ENCODE measurements around the gene SH2D3A.
A peak's percentile ranks its signal among the peaks of the same experiment; 100 is the strongest.

The SH2D3A gene

DNA sequence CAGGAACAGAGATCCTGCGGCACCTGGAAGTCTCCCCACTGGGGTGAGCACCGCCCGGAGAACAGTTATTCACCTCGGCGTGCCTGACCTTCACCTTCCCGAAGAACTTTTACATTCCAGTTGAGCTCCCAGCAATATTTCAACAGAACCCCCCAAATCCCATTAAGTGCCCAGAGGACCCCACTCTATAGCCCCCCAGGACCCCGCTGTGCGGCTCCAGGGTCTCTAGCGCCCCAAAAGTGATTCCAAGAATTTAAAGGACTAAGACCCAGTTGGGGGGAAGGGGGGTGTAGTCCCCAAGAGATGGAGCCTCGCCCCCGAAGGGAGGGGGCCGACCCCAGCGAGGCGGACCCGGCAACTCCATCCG is 30.3 kb downstream of the SH2D3A start:
- DNase-seq (ENCODE audit: low read depth): no peak

DNA sequence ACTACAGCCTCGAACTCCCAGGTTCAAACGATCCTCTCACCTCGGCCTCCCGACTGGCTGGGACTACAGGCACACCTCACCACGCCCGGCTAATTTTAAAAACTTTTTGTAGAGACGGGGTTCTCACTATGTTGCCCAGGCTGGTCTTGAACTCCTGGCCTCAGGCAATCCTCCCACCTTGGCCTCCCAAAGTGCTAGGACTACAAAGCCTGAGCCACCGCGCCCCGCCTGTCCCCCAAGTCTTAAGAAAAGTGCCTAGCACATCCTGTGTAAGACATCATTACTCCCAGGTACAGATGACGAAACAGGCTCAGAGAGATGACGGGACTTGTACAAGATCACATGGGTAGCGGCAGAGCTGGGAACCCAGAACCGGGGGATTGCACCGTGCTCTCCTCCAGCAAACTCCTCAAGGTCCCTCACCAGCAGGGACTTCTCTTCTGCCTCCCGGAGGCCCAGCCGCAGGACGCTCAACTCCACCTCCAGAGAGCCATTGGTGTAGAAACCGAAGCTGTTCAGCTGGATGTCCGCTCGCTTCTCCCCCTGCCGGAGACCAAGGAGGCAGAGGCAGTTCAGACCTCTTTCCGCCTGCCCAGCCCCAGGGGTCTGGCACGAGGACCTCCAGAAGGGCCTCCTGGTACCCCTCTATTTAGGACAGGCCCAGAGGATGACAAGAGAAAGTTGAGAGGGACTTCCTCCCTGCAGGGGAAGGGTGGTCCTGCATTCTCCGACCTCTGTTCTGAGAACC is 30.9 kb downstream of the SH2D3A start:
- DNase-seq (ENCODE audit: low read depth): peak; percentile 58

DNA sequence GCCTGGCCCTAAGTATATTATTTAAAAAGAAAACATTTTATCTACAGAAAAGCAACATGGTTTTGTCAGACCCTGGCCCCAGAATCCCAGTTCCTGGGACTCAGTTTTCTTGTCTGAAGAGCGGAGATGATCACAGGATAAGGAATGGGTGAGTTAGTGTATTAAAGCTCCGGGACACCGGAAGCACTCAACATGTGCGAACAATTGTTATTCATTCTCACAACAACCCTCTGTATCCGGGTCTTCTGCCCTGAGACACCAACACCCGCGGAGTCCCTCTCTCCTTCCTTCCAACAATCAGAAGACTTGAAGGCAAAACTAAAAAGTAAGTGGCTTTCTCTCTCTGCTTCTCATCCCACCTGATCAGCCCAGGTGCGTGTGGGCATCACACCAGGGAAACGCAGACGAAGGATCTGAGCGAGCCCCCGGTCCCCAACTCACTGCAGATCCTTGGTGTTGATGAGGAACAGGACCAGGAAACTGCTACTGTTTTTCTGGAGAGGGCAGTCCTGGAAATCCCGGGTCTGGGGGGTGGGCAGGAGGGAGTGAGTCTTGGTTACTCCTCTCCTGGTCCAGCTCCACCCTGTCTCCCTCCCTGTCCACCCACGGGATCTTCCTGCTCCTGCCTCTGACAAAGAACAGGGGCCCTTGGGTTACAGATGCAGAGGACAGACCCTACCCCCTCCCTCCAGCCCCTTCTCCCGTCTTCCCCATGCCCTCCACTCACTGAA is 31.9 kb downstream of the SH2D3A start:
- no peak for DNase-seq (ENCODE audit: low read depth)

DNA sequence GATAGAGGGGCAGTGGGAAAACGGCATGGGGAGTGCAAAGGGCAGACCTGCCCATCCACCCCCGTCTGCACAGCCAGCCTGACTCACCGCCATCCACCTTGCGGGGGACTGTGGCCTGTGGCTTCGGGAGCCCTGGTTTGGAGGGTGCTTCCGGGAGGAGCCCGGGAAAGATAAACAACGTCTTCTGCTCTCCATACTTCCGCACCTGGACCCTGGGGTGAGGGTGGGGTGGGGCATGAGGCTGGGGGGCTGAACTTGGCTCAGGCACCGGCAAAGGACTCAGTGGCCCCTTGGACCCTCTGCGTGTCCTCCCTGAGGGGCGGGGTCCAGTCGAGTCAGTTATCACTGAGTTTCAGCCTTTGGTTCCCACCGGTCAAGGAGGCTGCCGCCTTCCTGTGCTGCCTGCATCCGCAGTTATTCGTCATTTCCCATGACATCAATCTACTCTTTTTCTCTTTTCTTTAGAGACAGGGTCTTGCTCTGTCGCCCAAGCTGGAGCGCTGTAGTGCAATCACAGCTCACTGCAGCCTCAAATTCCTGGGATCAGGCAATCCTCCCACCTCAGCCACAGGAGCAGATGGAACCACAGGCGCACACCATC is 33.0 kb downstream of the SH2D3A start:
- DNase-seq (ENCODE audit: low read depth): no peak

DNA sequence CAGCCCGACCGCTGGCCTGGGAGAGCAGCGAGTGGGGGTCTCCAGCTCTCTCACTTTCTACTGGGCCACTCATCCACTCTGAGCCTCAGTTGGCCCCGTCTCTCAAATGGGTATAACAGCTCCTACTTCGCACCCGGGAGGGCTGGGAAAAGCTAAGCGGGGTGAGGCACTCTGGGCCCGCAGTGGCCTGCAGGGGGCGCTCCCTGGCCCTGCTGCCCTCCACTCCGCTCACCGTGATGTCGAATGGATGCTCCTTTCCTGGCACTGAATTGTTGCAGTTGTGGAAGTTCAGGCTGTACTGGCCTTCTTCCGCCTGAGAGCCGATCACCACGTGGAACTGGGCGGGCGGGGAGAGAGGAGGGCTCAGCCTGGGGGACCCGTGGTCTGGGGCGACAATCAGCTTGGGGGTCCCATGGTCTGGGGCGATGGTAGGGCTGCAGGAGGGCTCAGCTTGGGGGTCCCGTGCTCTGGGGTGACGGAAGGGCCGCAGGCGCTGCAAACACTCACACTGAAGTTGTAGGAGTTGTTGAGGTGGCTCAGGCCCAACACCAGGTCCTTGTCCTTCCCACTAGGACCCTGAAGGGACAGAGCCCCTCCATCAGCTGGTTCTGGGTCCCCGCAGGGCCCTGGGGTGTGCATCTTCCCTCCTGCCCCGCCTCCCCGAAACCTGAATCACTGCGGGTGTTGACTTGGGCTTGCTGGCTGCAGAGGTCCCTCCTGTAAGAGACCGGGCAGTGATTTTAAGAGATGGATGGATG is 33.7 kb downstream of the SH2D3A start:
- no peak for DNase-seq (ENCODE audit: low read depth)

DNA sequence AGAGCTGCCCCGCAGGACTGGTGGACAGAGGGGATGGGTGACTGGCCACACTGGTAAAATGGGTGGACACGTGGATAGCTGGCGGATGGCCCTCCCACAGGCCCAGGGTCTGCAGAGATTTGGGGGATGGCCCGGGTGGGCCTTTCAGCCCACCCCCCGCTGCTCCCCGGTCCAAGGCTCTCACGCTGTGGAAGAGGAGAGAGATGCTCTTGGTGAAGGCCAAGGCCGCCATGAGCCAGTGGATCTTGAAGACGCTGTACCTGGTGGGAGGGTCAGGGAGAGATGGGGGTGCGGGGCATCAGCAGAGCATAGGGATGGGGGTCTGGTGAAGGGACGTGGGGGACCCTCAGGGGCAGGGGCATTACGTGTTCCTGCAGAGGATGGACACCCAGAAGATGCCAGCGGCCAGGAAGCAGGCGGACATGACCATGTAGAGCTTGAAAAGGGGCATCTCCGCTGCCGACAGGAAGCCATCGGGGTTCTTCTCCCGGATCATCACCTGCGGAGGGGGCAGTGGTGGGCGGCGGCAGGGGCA is 34.4 kb downstream of the SH2D3A start:
- no peak for DNase-seq (ENCODE audit: low read depth)

DNA sequence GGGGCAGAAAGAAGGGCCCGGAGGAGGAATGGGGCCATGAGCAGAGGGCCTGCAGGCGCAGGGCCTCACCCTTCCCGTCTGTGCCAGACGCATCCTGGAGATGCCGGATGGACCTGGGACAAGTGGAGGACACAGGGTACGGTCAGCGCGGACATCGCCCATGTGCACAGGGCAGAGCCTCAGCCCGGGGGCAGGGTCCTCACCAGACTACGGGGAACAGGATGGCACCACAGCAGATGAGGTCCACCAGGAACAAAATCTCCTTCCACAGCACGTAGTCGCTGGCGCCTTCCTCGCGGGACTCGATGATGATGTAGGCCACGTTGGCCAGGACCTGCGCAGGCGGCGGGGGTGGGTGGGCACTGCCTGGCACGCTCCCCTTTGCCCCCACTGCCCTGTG is 35.4 kb downstream of the SH2D3A start:
- no peak for DNase-seq (ENCODE audit: low read depth)

DNA sequence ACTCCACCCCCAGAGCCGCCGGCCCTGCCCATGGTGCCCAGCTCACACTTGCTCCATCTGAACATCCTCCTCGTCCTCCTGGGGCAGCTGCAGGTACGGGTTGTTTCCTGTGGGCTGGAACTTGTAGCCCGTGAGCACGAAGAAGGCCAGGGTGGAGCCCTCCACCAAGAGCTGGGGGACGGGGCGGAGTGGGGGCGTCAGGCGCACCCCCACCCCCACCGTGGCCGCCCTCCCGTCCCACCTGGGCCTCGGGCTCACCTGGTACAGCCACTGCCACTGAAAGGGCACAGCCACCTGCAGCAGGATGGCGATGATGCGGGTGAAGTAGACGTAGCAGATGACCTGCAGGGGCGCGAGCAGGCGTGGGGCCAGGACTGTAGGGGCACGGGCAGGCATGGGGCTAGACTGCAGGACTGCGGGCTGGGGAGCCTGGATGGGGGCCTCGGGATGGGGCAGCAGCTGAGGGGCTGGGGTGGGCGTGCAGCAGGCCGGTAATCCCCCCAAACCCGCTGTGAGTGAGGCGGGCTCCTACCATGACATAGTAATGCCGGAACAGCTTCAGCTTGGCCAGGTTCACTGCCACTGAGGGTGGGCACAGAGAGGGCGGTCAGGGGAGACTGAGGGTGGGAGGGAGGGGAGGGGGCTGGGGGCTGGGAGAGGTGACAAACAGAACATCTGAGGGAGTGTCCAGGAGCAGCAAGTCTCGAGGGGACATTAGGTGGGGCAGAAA is 36.1 kb downstream of the SH2D3A start:
- DNase-seq (ENCODE audit: low read depth): no peak

DNA sequence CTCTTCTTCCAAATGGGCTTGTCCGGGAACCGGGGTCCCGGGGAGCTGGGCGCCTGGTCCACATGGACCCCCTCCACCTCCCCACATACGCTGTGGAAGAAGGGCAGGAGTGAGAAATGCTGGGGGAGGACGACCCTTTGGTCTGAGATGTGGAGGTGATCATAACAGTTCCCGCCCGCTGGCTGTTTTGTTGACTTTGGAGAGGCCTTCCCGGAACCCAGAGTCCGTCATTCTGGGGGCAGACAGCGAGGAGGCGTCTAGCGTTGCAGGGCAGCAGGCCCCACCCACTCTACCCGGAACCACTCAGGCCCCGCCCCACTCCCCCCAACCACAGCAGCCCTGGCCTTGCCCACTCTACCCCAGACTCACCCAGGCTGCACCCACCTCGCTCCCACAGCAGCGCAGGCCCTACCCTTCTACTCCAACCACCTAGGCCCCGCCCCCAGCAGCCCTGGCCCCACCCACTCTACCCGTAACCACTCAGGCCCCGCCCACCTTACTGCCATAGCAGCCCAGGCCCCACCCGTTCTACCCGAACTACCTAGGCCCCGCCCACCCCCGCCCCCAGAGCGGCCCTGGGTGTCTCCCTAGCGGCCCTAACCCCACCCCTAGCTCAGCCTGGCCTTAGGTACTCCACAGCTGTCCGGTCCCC is 37.0 kb downstream of the SH2D3A start:
- DNase-seq (ENCODE audit: low read depth): no peak

DNA sequence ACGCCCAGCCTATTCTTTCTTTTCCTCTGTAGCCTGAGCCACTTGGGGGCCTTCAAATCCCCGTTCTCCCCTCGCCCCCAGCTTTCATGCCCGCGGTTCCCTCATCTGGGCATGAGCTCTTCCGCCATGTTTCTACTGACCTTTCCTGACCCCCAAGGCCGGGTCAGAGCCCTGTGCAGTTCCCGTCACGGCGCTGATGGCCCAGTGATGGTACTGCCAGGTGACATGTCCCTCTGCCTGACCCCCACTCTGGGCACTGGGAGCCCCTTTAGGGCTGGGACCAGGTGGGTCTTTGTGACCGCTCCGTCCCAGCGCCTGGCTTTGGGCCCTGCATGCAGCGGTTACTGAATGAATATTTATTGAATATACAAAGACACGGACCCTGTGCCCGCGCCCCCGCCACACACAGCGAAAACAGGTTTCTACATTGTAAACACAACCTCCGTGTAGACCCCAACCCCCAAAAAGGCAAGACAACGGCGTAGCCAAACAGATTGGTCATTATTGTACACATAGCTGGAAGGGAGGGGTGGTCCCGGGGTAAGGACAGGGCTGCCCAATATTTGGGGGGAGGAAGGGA is 37.6 kb downstream of the SH2D3A start:
- DNase-seq (ENCODE audit: low read depth): no peak

DNA sequence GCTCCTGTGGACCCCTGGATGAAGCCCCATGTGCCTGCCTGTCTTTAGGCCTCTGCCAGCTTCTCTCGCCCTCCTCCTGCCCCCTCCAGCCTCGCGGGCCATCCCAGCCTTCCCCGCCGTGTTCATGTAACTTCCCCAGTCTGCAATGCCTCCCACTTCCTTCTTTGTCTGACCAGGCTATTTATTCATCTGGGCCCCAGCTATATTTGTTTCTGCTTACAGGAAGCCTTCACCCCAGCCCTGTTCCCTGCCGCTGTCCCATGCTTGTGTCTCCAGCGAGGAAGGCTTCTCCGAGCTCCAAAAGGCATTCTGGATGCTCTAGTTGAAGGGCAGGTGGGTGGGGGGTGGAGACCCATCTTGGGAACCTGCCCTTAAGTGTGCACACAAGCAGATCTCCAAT is 38.9 kb downstream of the SH2D3A start:
- DNase-seq (ENCODE audit: low read depth): no peak

DNA sequence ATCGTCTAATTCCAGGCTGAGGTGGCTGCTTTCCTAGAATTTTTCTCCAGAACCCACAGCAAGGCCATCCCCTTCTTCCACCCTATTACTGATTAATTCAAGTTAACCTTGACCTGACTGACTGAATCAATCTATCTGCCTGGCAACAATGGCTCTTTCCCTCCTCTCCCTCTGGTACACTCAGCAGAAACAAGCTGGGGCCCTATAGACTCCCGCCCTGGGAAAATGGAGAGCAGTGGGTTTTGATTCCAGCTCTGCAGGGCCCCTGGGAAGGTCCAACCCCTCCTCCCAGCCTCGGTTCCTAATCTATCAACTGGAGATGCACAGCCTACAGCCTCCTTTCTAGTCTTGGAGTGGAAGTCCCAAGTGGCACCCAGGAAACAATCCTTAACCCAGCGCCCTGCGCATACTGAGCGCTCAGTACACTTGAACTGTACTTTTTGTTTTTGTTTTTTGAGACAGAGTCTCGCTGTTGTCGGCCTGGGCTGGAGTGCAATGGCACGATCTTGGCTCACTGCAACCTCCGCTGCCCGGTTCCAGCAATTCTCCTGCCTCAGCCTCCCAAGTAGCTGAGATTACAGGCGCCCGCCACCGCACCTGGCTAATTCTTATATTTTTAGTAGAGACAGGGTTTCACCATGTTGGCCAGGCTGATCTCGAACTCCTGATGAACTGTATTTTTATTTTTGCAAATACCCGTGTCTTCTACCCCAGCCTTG is 41.6 kb downstream of the SH2D3A start:
- no peak for DNase-seq (ENCODE audit: low read depth)

DNA sequence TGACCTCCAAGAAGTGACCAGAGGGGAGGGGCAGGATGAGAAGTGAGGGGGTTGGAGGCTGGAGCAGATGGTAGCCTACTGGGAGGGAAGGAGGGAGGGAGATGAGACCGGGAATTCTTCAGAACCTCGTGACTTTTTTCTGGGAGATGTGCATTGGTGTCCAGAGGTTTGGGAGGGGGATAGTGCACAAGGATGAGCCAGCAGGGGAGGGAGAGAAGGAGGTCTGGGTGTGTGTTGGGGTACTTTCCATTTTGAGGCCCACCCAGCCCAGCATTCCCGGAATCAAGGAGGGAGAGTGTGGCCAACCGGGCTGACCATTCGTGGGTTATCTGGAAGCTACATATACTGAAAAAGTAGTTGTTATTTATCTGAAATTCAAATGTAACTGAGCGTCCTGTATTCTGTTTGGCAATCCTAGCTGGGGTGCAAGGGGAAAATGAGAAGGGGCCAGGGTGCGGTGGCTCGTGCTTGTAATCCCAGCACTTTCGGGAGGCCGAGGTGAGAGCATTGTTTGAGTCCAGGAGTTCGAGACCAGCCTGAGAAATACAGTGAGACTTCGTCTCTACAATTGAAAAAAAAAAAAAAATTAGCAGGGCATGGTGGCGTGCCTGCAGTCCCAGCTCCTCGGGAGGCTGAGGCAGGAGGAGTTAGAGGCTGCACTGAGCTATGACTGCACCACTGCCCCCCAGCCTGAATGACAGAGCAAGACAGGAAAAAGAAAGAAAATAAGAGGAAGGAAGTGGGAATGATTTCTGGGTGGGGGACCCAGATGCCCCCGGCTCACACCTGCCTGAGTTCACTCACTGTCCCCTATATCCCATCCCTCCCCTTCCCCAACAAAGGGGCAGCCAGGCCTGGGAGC is 42.4 kb downstream of the SH2D3A start:
- DNase-seq (ENCODE audit: low read depth): no peak

DNA sequence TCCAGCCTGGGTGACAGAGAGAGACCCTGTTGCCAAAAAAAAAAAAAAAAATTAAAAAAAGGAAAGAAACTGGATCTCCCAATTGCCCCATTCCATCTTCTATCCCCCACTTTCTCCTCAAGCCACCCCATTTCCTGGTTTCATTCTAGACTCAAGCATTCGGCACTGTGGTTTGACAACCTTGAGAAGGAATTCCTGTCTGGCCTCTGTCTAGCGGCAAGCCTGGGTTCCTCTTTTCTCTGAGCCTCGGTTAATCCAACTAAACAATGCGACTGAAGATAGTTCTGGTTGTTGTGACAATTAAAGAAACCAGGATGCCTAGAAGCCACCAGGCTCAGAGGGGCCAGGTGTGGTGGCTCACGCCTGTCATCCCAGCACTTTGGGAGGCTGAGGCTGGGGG is 43.5 kb downstream of the SH2D3A start:
- DNase-seq (ENCODE audit: low read depth): no peak

DNA sequence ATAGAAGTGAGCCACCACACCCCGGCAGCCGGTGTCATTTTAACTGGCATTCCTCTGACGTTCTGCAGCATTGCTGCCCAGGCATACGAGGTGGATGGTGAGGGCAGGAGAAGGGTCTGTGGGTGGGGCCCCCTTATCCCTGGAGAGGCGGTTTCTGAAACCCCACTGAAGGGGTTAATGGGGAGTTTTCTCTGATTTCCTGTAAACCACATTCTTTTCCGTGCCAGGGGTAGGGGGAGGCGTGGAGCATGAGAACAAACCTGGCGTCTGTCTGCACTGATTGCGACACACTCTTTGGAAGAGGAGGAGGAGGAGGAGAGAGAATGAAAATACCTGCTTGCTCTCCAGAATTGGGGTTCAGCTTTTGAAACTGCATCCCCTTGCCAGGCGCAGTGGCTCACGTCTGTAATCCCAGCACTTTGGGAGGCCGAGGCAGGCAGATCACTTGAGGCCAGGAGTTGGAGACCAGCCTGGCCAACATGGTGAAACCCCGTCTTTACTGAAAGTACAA is 44.1 kb downstream of the SH2D3A start:
- no peak for DNase-seq (ENCODE audit: low read depth)

DNA sequence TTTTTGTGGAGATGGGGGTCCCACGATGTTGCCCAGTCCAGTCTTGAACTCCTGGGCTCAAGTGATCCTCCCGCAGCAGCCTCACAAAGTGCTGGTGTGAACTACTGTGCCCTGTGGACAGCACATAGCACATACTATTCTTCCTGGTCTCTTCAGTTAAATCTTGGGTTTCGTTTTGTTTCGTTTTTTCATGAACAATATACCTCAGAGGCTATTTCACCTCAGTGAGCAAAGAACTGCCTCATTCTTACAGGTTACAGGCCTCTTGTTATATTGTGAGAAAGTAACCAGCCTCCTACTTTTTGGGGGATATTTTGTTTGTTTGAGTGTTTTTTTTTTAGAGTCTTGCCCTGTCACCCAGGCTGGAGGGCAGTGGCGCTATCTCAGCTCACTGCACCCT is 45.5 kb downstream of the SH2D3A start:
- no peak for DNase-seq (ENCODE audit: low read depth)

DNA sequence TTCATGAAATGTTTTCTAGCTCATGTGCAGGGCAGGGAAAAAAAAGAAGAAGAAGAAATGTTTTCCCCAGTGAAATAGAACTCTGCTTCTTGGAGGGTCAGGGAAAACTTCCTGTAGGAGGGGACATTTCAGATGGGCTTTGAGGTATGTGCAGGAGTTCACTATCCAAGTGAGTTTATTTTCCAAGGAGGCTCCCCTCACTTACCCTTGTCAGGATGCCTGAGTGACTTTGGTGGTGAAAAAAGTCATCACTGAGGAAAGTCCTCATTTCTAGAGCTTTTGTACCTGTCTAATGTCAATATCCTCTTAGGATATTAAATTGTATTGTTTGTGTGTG is 46.1 kb downstream of the SH2D3A start:
- DNase-seq (ENCODE audit: low read depth): no peak

DNA sequence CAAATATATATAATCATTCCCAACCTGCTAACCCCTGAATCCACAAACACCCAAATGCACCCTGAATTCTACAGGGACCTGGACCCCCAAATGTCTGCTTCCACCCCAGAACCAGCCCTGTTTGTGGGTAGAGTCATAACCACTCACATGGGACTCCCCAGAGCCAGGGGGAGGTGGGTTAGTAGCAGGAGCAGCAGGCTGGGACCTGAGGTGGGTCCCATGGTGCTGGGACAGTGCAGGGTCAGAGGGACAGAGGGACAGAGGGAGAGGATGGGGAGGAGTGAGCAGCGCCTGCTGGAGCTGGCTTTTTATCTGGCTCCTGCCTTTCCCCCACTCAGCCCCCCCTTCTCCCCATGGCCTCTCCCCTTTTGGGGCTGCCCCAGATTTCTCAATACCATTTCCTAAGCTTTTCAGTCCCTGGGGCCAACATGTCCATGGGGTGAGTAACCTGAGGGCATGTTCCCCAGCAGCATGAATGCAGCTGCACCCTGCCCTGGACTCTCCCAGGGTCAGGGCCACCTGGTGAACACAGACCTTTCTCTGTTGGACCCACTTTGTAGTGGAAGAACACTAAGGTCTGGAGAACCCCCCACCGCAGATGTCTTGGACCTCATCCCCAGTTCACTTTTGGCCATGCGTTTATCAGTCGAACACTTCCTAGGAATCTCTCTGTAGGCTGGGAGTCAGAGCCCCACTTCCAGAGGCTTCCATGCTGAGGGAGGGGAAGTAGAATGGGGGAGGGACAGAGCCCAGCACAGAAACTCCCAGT is 46.7 kb downstream of the SH2D3A start, which contains the start of gene C3:
Gene C3, minus strand, starts transcription at position 282 of the 769 bp plus-strand sequence. Its CDS starts 61 bp downstream, at position 221.
- DNase-seq (ENCODE audit: low read depth): no peak
